NK-92 (cell line): Measurements from ENCODE around the gene LRRC39.
"Not testable (repeated sequence)": the region's sequence is repeated elsewhere in the genome, so short reads cannot be mapped to it uniquely, and the experiment has no call there.

Experiments
- DNase-seq: peaks from one replicate; lab custom pipeline; 2025; ENCODE audit not compliant: unreplicated experiment; lab: John Stamatoyannopoulos, UW

The LRRC39 gene

DNA sequence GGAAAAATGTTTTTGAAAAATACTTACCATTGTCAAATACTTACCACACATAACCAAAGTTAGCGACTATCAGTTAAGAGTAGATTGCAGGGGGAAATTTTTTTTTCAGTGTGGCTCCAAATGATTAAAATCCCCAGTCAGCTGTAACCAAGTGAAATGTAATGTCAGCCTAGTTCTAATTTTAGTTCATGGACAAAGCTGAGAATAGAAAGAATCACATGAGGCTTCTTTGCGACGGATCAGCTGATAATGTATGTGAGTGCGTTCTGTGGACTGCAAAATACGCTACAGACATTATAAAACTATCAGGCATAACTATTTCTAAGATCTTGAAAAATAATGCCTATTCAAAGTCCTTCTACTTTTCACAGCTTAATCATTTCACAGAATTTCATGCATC lies at the start of gene LRRC39:
TSS of gene LRRC39 (minus strand) at position 166 of the 400 bp plus-strand sequence. CDS start 9,740 bp downstream, outside the sequence.
- no peak for DNase-seq

DNA sequence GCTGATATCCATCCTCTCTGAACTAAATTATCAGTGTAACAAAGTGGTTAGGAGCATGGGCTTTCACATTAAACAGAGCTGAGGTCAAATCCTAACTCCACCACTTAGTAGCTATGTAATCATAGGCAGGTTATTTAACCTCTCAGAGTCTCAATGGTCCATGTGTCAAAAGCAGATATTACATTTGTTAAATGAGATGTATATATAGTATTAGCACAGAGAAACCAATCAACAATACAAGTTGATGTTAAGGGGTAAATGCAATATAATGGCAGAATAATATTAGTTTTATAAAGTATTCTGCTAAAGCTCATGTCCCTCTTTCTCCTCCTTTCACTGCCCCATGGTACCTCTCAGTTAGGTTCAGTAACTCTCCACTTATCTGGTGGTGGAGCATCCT lies 44.4 kb upstream of the LRRC39 start:
- DNase-seq: no peak

DNA sequence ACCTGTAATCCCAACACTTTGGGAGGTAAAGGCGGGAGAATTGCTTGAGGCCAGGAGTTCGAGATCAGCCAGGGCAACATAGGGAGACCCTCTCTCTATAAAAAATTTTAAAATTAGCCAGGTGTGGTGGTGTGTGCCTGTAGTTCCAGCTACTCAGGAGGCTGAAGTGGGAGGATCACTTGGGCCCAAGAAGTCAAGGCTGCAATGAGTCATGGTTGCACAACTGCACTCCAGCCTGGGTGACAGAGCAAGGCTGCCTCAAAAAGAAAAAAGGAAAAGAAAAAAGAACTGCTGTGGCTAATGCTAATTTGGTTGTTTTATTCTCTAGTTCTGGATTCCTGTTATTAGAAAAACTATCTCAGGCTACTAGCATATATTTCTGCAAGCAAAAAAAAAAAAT lies 41.8 kb upstream of the LRRC39 start:
- no peak for DNase-seq

DNA sequence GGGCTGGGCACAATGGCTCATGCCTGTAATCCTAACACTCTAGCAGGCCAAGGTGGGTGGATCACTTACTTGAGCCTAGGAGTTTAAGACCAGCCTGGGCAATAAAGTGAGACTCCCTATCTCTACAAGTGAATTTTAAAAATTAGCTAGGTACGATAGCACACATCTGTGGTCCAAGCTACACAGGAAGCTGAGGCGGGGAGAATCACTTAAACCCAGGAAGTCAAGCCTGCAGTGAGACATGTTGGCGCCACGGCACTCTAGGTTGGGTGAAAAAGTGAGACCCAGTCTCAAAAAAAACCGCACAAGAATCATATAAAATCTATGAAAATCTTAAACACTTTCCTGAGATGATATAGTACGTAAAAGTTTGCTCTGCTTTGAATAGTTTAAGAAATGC lies 41.4 kb upstream of the LRRC39 start:
- DNase-seq: no peak

DNA sequence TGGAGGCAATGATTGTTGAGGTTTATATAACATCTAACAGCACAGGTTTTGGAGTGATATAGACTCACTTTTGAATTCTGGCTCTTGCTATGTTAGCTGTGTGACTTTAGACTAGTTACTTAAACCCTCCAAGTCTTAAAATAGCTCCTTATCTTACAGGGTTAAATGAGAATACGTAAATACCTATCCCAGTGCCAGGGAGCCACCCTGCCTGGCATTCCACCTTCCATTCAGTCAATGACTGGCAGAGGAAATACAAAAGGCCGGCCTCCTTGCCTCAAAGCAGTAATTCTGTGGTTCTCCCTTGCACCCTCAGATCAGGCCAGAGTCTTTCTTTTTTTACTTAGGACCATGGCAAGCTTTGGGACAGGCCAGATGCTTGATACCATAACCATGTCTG lies 39.8 kb upstream of the LRRC39 start:
- no peak for DNase-seq

DNA sequence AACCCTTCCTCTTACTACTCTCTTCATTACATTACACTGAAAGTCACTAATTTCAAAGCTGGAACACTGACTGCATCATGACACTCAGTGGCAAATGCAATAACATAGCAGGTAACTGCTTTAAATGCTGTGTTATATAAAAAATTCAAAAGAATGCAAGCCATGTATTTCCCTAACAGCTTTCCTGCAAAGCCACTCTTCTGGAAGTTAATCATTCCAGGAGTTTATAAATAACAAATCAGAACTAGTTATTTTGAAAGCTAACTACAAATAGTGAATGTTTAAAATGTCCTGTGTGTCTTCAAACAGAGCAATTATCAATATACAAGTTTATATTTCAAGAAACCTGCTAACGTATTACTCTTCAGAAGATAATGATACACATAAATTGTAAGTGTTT lies 37.0 kb upstream of the LRRC39 start:
- no peak for DNase-seq

DNA sequence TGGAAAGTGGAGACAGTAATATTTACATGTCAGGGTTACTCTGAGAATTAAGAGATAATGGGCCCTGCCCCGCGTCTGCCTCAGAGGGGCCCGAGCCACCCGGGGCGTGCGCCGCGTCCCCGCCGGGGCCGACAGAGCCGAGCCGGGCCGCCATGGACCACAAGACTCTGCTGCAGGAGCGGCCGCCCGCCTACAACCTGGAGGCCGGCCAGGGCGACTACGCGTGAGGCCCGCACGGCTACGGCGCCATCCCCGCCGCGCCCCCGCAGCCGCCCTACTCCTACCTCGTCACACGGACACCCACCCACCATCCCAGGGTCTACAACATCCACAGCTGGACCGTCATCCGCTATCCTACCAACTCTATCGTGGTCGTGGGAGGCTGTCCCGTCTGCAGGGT lies 35.1 kb upstream of the LRRC39 start:
- DNase-seq: no peak

DNA sequence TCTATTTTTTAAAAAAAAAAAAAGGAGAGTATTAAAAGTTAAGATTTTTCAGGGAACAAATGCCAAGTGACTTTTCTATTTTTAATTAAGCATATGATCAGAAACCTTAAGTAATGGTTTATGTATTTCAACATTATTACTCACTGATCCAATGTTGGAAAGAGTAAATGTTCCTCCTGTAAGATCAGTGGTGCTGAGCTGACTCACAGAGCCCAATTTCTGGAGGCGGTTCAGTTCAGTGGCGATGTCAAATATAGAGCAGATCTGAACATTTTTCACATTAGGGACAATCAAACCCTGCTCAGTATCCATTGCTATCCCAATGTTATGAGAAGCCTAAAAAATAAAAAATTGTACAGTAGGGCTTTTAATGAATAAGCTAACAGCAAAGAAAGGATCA lies 28.2 kb upstream of the LRRC39 start:
- DNase-seq: no peak

DNA sequence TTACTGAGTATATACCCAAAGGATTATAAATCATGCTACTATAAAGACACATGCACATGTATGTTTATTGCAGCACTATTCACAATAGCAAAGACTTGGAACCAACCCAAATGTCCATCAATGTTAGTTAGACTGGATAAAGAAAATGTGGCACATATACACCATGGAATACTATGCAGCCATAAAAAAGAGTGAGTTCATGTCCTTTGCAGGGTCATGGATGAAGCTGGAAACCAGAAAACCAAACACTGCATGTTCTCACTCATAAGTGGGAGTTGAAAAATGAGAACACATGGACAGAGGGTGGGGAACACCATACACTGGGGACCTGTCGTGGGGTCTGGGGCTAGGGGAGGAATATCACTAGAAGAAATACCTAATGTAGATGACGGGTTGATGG lies 27.5 kb upstream of the LRRC39 start:
- DNase-seq: not testable (repeated sequence)

DNA sequence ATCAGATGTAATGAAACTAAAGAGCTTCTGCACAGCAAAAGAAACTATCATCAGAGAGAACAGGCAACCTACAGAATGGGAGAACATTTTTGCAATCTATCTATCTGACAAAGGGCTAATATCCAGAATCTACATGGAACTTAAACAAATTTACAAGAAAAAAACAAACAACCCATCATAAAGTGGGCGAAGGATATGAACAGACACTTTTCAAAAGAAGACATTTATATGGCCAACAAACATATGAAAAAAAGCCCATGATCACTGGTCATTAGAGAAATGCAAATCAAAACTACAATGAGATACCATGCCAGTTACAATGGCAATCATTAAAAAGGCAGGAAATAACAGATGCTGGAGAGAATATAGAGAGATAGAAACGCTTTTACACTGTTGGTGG lies 27.0 kb upstream of the LRRC39 start:
- DNase-seq: not testable (repeated sequence)

DNA sequence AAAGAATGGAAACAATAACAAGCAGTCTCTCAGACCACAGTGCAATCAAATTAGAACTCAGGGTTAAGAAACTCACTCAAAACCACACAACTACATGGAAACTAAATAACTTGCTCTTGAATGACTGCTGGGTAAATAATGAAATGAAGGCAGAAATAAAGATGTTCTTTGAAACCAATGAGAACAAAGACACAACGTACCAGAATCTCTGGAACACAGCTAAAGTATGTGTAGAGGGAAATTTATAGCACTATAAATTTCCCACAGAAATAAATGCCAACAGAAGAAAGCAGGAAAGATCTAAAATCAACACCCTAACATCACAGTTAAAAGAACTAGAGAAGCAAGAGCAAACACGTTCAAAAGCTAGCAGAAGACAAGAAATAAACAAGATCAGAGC lies 24.6 kb upstream of the LRRC39 start:
- not testable (repeated sequence) for DNase-seq

DNA sequence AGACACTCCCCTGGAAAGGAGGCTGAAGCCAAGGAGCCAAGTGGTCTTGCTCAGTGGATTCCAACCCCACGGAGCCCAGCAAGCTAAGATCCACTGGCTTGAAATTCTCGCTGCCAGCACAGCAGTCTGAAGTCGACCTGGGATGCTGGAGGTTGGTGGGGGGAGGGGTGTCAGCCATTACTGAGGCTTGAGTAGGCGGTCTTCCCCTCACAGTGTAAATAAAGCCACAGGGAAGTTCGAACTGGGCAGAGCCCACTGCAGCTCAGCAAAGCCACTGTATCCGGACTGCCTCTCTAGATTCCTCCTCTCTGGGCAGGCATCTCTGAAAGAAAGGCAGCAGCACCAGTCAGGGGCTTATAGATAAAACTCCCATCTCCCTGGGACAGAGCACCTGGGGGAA lies 22.0 kb upstream of the LRRC39 start:
- DNase-seq: not testable (repeated sequence)

DNA sequence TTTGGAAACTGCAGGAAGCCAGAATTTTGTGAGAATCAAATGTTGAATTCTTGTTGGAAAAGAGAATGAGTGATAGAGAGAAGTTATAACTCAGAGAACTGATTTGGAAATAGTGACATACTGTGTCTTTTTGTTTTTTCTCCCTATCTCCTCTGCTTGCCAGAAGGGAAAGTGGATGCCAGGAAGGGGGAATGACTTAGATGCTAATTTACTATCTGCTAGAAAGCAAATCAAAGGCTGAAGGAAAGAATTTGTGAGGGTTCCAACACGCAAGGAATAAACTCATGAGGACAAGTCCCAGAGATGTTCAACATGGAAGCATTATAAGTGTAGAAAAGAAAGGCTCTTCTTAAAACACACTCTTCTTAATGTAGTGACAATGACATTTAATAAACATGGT lies 20.5 kb upstream of the LRRC39 start:
- no peak for DNase-seq

DNA sequence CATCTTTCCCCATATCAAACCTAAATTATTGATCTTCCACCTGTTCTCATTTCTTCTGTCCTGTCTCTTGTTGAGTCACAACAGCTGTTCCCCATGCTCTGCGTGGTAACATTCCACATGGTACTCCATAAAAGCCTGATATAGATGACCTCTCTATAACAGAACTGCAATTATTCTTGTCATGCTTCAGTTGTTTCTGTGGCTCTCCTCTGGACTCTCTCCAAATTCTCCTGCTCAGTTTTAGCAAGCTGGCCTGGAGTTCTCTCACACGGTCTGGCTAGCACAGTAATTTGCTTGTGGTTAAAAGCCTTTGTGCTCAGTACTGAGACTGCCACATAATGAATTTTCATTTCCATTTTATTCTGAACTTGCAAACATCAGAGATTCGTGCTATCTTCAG lies 10.6 kb upstream of the LRRC39 start:
- DNase-seq: no peak

DNA sequence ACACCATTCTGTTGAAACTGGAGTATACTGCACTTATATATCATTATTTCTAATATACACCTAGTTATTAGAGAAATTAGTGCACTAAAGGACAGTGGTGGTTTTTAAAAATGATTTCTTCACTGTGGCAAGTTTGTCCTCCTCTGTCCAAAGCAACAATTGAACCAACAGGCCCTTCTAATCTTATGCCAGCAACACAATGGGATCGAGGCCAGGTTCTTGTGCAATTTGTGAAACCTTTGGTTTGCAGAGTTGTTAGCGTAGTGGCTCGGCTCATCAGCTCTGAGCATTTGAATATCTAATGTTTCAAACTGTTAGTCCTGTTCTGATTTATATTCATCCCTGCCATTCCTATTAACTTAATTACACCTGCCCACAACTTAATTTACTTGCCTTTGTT lies 9.9 kb upstream of the LRRC39 start:
- DNase-seq: no peak

DNA sequence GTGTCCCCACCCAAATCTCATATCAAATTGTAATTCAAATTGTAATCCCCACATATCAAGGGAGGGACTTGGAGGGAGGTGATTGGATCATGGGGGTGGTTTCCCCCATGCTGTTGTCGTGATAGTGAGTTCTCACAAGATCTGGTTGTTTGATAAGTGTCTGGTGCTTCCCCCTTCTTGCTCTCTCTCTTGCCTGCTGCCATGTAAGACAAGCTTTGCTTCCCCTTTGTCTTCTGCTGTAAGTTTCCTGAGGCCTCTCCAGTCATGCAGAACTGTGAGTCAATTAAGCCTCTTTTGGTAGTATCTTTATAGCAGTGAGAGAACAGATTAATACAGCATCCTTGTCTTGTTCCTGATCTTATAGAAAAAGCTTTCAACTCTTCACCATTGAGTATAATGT lies 6.5 kb upstream of the LRRC39 start:
- DNase-seq: no peak

DNA sequence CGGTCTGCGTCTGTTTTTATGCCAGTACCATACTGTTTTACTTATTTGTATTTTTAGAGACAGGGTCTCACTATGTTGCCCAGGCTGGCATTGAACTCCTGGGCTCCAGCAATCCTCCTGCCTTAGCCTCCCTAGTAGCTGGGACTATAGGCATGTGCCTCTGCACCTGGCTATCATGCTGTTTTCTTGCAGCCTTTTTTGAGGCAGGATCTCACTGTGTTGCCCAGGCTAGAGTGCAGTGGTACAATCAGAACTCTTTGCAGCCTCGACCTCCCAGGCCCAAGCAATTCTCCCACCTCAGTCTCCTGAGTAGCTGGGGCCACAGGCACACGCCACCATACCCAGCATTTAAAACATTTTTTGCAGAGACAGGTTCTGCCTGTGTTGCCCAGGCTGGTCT lies 5.3 kb upstream of the LRRC39 start:
- DNase-seq: no peak

DNA sequence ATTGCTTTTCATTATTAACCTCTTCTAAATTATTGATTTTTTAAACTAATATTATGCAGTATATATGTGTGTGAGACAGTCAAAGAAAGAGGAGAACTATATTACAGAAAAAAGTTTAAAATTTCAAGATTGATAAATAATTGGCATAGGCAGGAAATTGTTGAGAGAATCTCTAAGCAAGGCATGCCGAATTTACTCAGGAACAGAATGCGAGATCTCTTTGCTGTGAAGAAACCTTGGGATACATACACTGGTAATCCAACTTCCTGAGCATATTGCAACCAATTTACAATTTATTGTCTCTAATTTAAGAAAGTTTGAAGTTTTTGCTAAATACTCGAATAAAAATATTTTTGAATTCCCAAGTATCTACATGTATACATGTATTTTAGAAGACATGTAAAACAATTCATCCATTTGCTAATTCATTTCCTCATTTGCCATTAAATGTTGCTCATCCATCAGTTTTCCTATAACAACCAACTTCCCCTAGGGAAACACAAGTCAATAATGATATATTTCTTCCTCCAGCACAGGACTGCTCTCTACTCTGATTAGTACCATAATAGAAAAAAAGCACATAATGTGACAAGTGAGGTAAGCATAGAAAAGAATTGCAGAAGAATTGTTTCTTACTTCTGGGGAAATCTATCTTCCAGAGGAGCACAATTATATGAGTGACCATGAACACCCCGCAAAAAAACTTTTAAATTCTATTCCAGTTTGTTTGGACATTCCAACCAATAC lies 588 bp downstream of the LRRC39 start:
- no peak for DNase-seq

DNA sequence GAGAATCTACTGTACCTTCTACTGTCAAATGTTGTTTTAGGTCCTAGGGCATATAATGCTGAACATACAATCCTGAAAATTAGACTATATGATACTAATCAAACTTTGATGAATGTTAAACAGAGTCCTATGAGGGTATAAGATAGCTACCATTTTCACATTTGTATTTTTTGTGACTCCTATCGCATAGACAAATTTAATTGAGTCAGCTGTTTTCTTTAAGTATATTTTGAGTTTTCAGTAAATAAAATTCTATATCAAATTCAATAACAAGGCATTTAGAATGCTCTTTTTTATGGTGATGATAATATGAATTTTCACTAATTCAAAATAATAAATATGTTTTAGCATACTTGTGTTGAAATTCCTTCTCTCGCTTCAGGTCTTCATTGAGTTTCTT lies 10.0 kb downstream of the LRRC39 start:
- no peak for DNase-seq

DNA sequence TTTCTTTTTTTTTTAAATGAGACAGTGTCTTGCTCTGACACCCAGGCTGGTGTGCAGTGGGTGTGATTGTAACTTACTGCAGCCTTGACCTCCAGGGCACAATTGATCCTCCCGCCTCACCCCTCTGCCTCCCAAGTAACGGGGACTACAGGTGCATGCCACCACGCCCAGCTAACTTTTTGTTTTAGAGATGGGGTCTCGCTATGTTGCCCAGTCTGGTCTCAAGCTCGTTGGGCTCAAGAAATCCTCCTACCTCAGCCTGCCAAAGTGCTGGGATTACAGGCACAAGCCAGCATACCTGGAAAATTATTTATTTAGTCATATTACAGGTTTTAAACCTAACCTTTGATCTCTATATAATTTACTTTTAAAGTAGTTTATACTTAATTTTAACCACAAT lies 13.4 kb downstream of the LRRC39 start:
- no peak for DNase-seq

DNA sequence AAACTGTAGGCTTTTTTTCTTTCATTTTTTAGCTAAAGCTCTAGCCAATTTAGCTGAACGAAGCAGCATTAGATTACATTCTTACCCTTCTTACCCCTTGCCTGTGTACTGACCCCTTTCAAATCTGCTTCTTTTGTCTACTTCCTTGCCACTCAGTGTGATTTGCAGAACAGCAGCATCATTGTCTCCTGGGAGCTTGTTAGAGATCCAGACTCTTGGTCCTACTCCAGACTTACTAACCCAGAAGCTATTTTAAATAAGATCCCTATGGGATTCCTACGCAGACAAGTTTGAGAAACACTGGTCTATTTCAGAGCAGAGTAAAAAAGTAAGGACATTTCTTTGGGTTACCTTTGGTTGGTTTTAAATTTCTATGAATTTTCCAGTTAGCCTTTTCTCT lies 13.8 kb downstream of the LRRC39 start:
- DNase-seq: no peak

DNA sequence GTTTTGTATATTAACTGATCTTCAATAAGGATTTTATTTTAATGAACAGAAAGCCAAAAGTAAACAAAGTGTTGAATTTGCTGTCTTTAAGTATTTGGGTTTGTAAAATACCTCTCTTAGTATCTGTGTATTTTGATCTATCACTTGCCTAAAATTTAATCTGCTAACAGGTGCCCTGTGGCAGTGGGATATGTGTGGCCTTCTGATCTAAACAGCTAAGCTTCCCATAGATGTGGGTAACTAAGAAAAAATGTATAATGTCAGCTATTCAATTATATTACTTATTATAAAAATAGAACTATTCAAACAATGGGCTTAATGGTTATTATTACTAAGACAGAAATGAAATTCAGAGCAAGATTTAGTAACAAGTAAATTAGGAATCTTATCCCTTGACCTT lies 15.2 kb downstream of the LRRC39 start:
- no peak for DNase-seq

DNA sequence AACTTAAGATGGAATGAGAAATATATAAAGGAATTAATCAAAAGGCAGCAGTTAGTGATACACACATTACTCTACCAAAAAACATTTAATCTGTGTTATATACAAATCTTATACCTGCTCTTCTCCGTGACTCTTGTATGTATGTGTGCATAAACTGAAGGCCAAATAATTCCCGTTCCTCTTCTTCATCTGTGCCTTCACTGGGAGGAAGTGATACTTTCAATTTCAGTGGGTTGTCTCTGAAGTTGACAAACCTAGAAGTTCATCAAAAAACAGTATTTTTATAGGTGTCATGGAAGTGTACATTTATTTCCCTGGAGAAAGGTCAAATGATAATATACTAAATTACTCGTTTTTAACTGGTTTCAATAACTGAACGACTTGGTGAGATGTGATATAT lies 25.8 kb downstream of the LRRC39 start:
- DNase-seq: no peak
